Measurements from ENCODE around the gene ZFPM1.
"Not testable (repeated sequence)": the region's sequence is repeated elsewhere in the genome, so short reads cannot be mapped to it uniquely, and the experiment has no call there.

Gene ZFPM1

DNA sequence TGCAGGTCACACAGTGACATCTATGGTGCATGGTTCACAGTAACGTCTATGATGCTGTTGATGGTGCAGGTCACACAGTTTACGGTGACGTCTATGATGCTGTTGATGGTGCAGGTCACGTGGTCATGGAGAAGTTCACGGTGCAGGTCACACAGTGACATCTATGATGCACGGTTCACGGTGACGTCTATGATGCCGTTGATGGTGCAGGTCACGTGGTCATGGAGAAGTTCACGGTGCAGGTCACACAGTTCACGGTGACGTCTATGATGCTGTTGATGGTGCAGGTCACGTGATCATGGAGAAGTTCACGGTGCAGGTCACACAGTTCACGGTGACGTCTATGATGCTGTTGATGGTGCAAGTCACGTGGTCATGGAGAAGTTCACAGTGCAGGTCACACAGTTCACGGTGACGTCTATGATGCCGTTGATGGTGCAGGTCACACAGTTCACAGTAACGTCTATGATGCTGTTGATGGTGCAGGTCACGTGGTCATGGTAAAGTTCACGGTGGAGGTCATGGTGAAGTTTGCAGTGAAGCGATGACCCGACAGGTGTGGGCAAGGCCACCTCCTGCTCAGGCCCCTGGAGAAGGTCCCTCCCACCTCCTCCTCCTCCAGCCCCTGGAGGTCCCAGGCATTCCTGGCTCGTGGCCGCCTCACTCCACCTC, 42.6 kb upstream of the ZFPM1 start:
- H2AFZ ChIP-seq (ENCODE audit: low read length, unreplicated experiment); H3K27me3 ChIP-seq (ENCODE audit: insufficient read depth, low read length); H3K27ac ChIP-seq (ENCODE audit: low read depth, low read length); H3K36me3 ChIP-seq (ENCODE audit: insufficient read depth, low read length); H3K4me3 ChIP-seq (ENCODE audit: low read depth, low read length); H3K4me1 ChIP-seq (ENCODE audit: control insufficient read depth, insufficient read depth, low read length, unreplicated experiment): not testable (repeated sequence)
- H3K79me2 ChIP-seq (ENCODE audit: control insufficient read depth, insufficient read depth, low read length, unreplicated experiment): peaks cover 18% of the 10 kb centered on the region

DNA sequence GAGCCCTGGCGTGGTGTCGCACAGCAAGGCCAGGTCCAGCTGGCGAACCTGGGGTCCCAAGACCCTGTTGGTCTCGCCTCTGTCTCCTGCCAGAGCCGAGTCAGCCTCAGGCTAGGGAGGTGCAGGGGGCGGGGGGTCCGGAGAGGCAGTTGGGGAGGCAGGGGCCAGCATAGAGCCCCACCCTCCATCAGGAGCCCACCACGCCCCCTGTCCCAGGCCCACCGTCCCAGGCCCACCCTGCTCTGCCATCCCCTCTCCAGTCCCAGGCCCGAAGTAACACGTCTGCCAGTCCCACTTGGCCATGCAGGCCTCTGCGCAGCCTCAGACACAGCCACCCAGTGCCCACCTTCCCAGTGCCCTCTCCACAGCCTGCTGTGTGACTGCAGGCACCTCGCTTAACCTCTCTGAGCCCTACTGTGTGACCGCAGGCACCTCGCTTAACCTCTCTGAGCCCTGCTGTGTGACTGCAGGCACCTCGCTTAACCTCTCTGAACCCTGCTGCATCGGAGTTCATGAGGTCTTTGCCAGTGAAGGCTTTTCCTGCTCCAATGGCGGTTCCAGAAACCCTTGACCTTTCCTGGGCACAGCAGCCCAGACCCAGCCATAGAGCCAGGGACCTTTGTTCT, 41.0 kb upstream of the ZFPM1 start:
- H3K36me3 ChIP-seq (ENCODE audit: insufficient read depth, low read length): no peaks in the 10 kb centered on the region
- no peak overlapping the region for H2AFZ ChIP-seq (ENCODE audit: low read length, unreplicated experiment)
- no peak overlapping the region for H3K27ac ChIP-seq (ENCODE audit: low read depth, low read length)
- no peak overlapping the region for H3K4me3 ChIP-seq (ENCODE audit: low read depth, low read length)
- H3K27me3 ChIP-seq (ENCODE audit: insufficient read depth, low read length): no peaks in the 10 kb centered on the region
- no peaks in the 10 kb centered on the region for H3K4me1 ChIP-seq (ENCODE audit: control insufficient read depth, insufficient read depth, low read length, unreplicated experiment)
- H3K79me2 ChIP-seq (ENCODE audit: control insufficient read depth, insufficient read depth, low read length, unreplicated experiment): peaks cover 12% of the 10 kb centered on the region

DNA sequence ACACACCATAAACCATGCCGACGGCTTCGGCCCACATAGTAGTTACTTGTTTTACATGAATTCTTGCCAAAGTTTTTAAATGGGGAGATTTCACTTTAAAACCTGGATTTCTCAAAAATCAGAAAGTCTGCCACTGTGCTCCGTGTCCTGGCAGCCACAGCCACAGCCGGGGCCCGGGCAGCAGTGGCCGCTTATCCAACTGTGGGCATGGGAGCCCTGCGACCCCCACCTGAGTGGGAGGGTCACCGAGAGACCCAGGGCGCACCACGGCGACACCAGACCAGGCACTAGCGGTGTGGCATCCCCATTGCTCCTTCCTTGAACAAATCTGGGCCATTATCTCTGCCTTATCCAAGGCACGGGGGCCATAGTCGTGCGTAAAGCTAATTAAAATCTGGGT, 40.3 kb upstream of the ZFPM1 start:
- no peaks in the 10 kb centered on the region for H3K36me3 ChIP-seq (ENCODE audit: insufficient read depth, low read length)
- H3K27ac ChIP-seq (ENCODE audit: low read depth, low read length): no peak overlapping the region
- no peak overlapping the region for H3K4me3 ChIP-seq (ENCODE audit: low read depth, low read length)
- H3K27me3 ChIP-seq (ENCODE audit: insufficient read depth, low read length): no peaks in the 10 kb centered on the region
- H3K79me2 ChIP-seq (ENCODE audit: control insufficient read depth, insufficient read depth, low read length, unreplicated experiment): peaks cover 5% of the 10 kb centered on the region
- no peak overlapping the region for H2AFZ ChIP-seq (ENCODE audit: low read length, unreplicated experiment)
- no peaks in the 10 kb centered on the region for H3K4me1 ChIP-seq (ENCODE audit: control insufficient read depth, insufficient read depth, low read length, unreplicated experiment)

DNA sequence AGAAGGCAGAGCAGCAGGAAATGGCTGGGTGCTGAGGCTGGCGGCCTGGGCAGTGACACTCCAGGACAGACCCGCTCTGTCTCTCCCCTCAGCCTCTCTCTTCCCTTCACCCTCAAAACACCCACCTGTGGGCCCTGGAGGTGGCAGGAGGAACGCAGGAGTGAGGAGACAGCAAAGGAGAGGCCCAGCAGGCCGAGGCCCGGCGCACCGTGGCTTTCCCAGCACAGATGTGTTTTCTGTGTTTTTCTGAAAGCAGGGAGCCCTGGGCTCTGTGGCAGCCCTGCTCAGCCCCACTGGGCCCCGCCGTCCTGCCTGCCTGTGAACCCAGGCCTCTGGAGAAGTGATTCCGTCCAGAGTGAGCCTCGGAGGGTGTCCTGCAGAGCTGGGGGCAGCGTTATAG, 39.8 kb upstream of the ZFPM1 start:
- Histone ChIP-seq H3K4me1 (ENCODE audit: control insufficient read depth, insufficient read depth, low read length, unreplicated experiment) (no peaks in the 10 kb centered on the region), H3K27ac (ENCODE audit: low read depth, low read length) (no peak overlapping the region), H3K36me3 (ENCODE audit: insufficient read depth, low read length) (no peaks in the 10 kb centered on the region), H2AFZ (ENCODE audit: low read length, unreplicated experiment) (no peak overlapping the region), H3K4me3 (ENCODE audit: low read depth, low read length) (no peak overlapping the region), H3K27me3 (ENCODE audit: insufficient read depth, low read length) (no peaks in the 10 kb centered on the region), H3K79me2 (ENCODE audit: control insufficient read depth, insufficient read depth, low read length, unreplicated experiment) (peaks cover 3% of the 10 kb centered on the region)

DNA sequence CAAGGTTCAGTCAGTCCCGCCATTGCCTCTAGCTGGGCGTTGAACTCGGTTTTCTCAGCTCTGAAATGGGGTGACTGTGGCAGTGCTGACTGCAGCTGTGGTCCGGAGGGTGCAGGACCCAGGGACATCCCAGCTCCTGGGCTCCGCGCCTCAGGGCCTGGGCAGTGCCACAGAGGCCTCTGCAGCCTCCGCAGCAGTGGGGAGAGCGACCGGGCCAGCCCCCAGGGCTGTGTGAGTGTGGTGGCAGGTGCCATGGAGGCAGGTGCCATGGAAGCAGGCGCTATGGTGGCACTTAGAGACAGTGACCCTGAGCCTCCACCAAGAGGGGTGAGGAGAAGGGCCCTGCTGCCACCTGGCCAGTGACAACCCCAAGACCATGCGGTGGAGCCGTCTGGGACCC, 39.4 kb upstream of the ZFPM1 start:
- Histone ChIP-seq H3K4me1 (ENCODE audit: control insufficient read depth, insufficient read depth, low read length, unreplicated experiment) (no peaks in the 10 kb centered on the region), H3K27me3 (ENCODE audit: insufficient read depth, low read length) (no peaks in the 10 kb centered on the region)

DNA sequence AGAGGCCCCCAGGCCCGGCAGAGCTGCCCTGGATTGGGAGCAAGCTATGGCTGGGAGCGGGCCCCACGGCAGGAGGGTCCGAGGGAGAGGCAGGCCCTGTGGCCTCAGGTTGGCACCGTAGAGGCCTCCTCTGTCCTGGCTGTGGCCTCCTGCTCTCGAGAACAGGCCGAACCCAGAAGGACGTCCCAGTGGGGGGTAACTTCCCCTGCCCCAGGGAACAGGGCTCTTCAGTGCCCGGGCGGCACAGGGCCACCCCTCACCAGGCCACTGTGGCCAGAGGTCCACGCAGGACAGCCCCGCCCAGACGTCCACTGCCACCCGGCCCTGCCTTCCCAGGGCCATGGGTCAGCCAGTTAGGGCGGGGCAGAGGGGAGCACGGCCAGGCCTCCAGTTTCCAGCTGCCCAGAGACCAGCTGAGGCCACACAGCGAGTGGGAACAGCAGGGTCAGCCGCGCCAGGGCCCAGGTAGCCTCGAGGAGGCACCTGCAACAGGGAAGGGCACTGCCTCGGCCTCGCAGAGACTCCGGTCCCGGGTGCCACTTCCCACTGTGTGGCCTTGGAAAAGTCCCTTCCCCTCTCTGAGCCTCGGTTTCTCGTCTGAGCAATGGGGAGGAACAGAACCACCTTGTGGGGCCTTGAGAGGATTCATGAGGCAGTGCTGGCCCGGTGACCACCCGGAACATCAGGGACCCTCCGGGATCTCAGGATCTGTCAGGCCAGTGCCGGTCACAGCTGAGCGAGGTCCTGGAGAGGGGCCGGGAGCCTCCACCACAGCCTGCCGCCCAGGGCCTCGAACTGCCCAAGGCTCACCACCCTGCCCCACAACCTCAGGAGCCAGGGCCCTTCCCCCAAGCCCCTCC, 38.3 kb upstream of the ZFPM1 start:
- Histone ChIP-seq H3K27me3 (ENCODE audit: insufficient read depth, low read length) (no peaks in the 10 kb centered on the region), H2AFZ (ENCODE audit: low read length, unreplicated experiment) (no peak overlapping the region), H3K36me3 (ENCODE audit: insufficient read depth, low read length) (no peaks in the 10 kb centered on the region), H3K4me1 (ENCODE audit: control insufficient read depth, insufficient read depth, low read length, unreplicated experiment) (no peaks in the 10 kb centered on the region), H3K27ac (ENCODE audit: low read depth, low read length) (no peak overlapping the region), H3K4me3 (ENCODE audit: low read depth, low read length) (no peak overlapping the region), H3K79me2 (ENCODE audit: control insufficient read depth, insufficient read depth, low read length, unreplicated experiment) (peaks cover 3% of the 10 kb centered on the region)

More for the DNA sequence above, 39.4 kb upstream of the ZFPM1 start:
- Histone ChIP-seq H3K36me3 (ENCODE audit: insufficient read depth, low read length) (no peaks in the 10 kb centered on the region), H3K4me3 (ENCODE audit: low read depth, low read length) (no peak overlapping the region), H3K27ac (ENCODE audit: low read depth, low read length) (no peak overlapping the region), H2AFZ (ENCODE audit: low read length, unreplicated experiment) (no peak overlapping the region), H3K79me2 (ENCODE audit: control insufficient read depth, insufficient read depth, low read length, unreplicated experiment) (peaks cover 3% of the 10 kb centered on the region)

DNA sequence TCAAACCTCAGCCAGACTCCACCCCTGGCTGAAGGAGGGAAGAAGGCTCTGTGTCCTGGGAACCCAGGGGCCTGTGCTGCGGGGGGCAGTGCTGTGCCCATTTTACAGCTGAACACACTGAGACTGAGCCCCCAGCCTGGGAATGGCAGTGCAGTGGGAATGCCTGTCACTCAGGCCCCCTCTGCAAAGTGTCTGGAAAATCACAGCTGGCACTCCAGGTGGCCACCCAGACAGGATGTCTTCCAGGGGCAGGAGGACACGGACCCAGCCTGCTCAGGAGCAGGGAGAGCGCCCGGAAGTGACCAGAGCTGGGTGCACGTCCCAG, 37.7 kb upstream of the ZFPM1 start:
- Histone ChIP-seq H3K4me3 (ENCODE audit: low read depth, low read length) (no peak overlapping the region), H3K27me3 (ENCODE audit: insufficient read depth, low read length) (no peaks in the 10 kb centered on the region), H3K4me1 (ENCODE audit: control insufficient read depth, insufficient read depth, low read length, unreplicated experiment) (no peaks in the 10 kb centered on the region), H3K36me3 (ENCODE audit: insufficient read depth, low read length) (no peaks in the 10 kb centered on the region), H3K27ac (ENCODE audit: low read depth, low read length) (no peak overlapping the region), H3K79me2 (ENCODE audit: control insufficient read depth, insufficient read depth, low read length, unreplicated experiment) (peaks cover 3% of the 10 kb centered on the region), H2AFZ (ENCODE audit: low read length, unreplicated experiment) (no peak overlapping the region)

DNA sequence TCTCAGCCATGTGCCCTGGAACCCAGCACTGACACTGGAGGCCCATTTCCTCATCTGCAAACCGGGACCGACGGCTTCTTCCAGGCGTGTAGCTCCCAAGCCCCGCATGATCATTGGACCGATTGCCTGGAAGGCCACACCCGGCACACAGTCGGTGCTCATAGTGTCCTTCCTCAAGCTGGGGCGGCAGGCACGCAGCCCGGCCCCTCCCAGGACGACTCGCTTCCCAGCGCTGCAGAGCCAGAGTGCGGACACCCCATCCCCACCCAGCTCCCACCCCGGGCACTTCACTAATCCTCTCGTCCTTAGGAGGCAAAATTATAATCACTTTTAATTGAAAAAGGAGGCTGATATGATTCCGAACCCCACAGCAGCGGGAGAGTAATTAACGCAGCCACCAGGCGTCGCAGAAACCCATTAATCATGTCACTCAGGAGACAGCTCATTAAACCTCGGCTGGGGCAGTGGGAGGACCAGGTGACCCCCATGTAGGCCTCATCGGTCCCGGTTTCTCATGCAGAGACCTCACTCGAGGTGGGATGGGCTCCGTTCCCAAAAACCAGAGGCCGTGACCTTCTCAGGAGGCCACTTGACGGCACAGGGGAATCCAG, 37.3 kb upstream of the ZFPM1 start:
- Histone ChIP-seq H3K79me2 (ENCODE audit: control insufficient read depth, insufficient read depth, low read length, unreplicated experiment) (peaks cover 3% of the 10 kb centered on the region), H2AFZ (ENCODE audit: low read length, unreplicated experiment) (no peak overlapping the region), H3K4me1 (ENCODE audit: control insufficient read depth, insufficient read depth, low read length, unreplicated experiment) (no peaks in the 10 kb centered on the region), H3K27ac (ENCODE audit: low read depth, low read length) (no peak overlapping the region), H3K36me3 (ENCODE audit: insufficient read depth, low read length) (no peaks in the 10 kb centered on the region), H3K27me3 (ENCODE audit: insufficient read depth, low read length) (no peaks in the 10 kb centered on the region), H3K4me3 (ENCODE audit: low read depth, low read length) (no peak overlapping the region)

DNA sequence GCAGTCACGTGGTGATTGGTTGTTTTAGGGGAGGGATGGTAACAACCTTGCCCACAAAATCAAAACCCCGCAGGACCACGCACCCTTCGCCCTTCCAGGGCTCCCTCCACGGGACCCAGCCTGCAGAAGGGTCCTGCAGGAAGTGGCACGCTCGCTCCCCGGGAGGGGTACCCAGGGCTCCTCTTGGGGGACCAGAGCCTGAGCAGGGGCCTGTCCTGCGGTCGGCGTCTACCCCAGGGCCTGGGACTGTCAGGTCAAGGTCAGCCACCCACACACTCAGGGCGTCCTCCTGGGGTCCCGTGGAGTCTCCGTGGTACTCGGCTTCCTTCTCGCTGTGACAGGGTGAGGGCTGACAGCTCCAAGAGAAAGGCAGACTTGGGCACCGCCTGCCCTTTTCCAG, 36.4 kb upstream of the ZFPM1 start:
- no peaks in the 10 kb centered on the region for H3K27me3 ChIP-seq (ENCODE audit: insufficient read depth, low read length)
- H3K79me2 ChIP-seq (ENCODE audit: control insufficient read depth, insufficient read depth, low read length, unreplicated experiment): no peaks in the 10 kb centered on the region

DNA sequence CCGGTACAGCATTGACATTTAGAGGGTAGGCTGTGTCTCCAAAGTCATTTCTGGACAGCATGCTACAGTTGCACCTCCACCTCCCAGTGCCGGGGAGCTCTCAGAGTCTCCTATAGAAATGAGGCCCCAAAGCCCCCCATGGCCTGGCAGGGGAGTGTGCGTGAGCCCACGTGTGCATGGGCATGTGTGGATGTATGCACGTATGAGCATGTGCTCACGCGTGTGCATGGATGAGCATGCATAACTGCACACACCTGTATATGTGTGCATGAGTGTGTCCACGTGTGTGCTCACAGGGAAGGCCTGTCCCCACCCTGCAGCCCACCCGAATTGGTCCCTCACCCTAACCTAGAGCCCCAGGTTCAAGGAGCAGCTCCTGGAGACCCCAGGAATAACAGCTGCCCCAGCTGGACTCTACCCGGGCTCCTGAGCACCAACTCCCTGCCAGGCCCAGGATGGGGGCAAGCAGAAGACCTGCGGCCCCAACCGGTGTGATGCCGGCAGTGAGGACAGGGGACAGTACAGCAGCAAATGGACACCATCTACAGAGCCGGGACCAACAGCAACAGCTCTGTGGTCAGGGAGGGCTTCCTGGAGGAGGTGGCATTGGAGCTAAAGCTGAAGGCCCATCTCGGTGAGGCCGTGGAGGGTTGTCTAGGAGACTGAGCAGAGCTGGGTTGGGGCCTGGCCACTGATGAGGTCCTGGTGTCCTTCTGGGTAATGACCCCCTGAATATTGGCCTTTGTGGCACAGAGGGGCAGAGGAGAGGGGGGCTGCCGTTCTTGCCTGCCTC, 35.2 kb upstream of the ZFPM1 start:
- H3K27me3 ChIP-seq (ENCODE audit: insufficient read depth, low read length): no peaks in the 10 kb centered on the region
- H3K4me1 ChIP-seq (ENCODE audit: control insufficient read depth, insufficient read depth, low read length, unreplicated experiment): no peaks in the 10 kb centered on the region
- H3K36me3 ChIP-seq (ENCODE audit: insufficient read depth, low read length): no peaks in the 10 kb centered on the region
- no peak overlapping the region for H3K4me3 ChIP-seq (ENCODE audit: low read depth, low read length)
- no peak overlapping the region for H2AFZ ChIP-seq (ENCODE audit: low read length, unreplicated experiment)
- H3K79me2 ChIP-seq (ENCODE audit: control insufficient read depth, insufficient read depth, low read length, unreplicated experiment): no peaks in the 10 kb centered on the region
- H3K27ac ChIP-seq (ENCODE audit: low read depth, low read length): no peak overlapping the region

More for the DNA sequence above, 36.4 kb upstream of the ZFPM1 start:
- Histone ChIP-seq H3K36me3 (ENCODE audit: insufficient read depth, low read length) (no peaks in the 10 kb centered on the region), H3K4me3 (ENCODE audit: low read depth, low read length) (no peak overlapping the region), H2AFZ (ENCODE audit: low read length, unreplicated experiment) (no peak overlapping the region), H3K27ac (ENCODE audit: low read depth, low read length) (no peak overlapping the region), H3K4me1 (ENCODE audit: control insufficient read depth, insufficient read depth, low read length, unreplicated experiment) (no peaks in the 10 kb centered on the region)
